ENCODE results near the gene MX1.

MX1 gene

DNA sequence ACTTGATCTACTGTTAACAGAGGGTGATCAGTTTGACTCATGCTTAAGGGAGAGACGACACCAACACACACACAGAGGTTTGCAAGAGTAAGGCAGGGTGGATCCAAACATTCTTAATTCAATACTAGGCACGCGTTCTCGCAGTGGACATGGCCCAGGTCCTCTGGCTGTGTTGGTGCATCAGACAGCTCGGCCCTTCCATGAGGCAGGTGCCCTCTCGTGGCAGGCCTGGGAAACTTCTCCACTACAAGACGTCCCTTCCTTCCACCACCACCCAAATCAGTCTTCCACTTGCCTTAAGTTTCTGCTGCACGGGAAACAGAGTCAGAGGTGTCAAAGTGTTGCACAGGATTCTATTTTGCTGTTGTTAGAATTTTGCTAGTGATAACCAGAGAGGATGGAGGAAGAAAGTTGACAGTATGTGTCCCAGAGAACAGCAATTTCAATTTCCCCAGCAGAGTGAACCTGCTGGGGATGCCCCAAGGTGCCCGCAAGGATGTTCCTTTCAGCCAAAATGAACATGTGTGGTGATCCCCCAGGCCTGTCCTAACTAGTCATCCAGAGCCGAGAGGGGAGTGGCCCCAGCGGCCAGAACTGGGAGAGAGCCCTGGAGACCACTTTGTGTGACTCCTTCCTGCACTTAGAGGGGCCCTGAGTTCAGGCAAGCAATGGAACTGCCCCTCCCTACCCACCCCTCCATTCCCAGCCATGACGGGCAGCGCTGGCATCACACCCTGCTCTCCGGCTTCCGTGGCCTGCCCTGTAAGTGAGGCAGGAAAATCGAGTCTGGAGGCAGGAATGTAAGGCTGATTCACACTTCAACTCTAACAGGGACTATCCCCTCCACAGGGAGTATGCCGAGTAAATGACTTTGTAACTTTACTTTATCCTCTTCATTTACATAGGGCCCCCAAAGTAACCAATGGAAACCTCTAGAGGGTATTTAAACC is 34.8 kb downstream of the MX1 start:
- DNase-seq (ENCODE audit: low read depth): no peak

DNA sequence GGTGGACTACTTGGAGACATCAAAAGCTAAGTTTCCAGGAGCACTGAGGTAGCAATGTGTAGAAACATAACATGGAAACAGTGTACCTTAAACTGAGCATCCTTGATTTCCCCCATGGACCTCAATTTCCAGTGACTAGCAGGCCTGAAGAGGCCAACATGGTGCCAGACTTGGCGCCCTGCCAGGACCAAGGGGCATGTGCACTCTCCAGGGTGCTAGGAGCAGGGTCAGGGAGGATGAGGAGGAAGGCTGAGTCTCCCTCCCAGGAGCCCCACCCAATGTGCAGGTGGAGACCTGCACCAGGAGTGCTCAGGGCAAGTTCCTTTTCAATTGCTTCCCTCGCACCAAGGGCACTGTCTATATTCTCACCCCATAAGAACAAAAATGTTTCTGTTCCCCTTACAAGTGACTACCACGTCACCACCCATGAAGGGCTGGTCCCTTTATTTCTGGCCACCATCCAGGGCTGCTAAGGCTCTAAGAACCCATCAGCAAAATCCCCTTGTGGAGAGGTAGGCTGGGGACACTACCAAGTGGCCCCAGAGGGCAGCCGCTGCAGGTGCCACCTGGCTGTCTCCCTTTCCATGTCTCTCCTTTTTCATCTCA is 39.2 kb downstream of the MX1 start:
- no peak for DNase-seq (ENCODE audit: low read depth)

DNA sequence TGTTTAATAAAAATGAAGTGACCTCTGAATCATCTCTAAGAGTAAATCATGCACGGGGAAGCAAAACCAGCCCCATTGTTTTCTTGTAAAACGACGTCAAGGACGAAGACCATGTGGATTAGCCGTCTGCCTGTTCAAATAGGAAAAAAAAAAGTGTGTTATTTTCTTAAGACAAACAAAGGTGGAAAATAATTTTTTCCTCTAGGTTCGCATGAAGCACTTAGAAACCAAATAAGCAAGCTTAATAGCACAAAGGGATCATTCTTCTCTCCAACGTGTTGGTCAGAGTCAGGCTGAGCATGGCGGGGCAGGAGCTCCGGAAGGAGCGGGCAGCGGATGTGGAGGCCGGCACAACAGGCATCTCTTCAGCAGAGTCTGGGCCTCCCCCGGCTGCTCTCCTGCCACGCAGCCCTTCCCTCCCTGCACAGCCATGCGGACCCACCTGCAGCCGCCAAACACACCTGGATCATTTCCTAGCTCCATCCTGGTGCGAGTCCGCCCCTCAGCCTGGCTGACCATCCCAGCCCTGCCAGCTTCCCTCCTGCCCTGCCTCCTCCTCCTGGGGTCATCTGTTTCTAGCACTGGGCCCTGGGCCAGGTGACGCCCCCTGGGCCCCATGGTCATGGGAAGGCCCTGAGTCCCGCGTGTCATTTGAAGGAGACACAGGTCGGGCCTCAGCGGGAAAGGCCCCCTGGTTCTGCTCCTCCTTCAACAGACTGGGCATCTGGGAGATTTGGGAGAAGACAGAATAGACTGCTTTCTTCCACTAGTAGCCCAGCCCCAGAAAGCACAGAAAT is 40.2 kb downstream of the MX1 start:
- DNase-seq (ENCODE audit: low read depth): no peak

DNA sequence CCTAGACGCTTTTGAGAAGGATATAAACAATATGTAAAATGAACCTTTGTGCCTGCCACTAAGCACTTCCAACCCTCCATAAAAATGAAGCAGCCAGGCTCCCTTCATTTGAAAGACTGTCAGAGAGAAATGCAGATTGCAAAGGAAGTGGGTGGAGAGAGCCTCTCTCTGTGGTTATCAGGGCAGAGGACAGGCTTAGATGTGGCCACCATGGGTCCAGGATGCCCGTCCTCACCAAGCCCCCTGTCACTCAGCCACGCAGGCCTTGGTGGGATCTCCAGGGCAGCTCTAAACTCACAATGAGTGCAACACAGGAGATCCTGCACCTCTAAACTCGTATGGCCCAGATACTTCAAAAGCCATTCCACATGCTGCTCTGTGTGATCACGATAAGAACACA is 44.0 kb downstream of the MX1 start:
- DNase-seq (ENCODE audit: low read depth): no peak

DNA sequence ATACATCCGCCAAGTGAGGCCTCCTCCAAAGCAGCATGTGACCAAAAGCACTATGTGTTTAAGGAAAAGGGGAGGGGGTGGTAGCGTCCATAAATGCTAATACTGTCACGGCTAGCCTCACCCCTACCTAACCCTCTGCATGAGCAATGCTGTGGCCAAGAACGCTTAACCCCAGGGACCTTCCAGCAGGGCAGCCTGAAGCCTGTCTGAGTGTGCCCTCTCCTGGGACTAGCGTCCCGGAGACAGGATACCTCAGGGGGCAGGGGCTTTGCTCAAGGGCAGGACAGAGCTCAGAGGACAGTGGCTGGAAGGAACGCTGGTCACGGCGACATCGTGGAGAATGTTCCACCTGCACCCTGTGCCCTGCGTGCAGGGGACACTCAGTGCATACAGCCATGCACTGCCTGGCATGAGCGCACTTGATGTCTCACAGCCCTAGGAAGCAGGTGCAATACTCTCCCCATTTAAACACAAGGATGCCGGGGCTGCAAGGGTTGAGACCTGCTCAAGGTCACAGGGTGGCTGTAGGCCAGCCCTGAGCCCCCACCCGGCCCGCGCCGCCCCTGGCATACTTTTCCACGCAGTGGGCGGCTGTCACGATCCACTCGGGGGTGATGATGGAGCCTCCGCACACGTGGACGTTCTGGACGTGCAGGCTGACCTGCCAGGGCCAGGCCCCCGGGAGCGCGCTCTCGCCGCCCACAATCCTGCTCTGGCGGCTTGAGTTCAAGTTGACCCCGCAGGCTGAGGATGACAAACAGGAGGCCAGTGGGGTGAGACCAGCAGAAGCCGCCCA is 46.9 kb downstream of the MX1 start:
- DNase-seq (ENCODE audit: low read depth): no peak

DNA sequence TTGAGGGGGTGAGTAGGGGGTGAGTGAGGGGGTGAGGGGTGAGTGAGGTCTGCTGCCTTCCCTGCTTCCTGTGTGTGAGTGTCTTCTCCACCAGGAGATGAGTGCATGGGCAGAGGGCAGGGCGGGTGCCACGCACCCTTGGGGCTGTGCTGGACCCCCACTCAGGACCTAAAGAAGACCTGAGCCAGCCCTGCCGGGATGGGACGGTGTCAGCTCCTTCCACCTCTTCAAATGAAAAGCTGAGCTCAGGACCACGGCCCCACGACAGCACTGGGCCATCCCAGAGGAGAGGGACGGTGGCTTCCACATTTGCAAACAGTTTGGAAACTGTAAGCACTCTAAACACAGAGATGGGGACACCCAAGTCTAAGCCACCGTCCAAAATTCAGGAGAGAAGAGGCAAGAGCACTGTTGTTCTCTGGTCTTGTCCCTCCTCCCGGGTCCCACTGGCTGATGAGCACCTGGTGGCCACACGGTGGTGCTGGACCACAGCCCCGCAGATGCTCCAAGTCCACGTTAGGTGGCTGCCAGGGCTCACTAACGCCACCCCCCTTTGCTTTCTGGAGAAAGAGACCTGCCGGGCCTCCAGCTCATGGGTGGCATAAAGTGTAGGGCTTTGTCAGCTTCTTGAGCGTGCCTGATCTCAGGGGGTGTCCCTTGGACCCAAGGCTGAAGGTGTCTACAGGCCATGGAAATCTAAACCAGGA is 49.8 kb downstream of the MX1 start:
- DNase-seq (ENCODE audit: low read depth): no peak

DNA sequence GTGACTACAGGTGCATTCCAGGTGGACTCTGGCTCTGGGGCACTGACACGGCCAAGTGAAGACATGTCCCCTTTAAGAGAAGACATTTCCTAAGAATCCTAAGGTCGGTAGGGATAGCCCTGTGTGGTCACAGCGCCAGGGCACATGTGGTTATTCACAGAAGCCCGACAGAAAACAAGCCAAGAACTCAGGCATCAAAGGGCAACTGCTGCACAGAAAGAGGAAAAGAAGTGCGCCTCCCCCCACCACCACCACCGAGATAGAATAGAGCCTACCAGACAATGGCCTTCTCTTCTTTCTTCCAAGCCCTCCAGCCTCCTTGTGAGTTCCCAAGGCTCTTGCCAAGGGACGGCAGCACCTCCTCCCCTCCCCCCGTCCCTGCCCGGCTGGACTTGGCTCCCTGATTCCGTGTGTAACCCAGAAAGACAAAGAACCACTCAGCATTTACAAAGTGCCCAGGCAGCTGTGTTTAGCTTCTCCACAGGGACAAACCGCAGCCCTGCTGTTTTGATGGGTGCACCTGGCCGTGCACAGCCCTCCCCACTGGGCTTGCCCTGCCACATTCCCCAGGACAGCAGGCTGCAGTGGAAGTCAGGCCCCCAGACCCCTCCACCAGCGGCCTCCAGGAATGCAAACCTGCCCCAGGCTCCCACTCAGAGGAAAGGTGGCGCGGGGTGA is 51.7 kb downstream of the MX1 start:
- no peak for DNase-seq (ENCODE audit: low read depth)

DNA sequence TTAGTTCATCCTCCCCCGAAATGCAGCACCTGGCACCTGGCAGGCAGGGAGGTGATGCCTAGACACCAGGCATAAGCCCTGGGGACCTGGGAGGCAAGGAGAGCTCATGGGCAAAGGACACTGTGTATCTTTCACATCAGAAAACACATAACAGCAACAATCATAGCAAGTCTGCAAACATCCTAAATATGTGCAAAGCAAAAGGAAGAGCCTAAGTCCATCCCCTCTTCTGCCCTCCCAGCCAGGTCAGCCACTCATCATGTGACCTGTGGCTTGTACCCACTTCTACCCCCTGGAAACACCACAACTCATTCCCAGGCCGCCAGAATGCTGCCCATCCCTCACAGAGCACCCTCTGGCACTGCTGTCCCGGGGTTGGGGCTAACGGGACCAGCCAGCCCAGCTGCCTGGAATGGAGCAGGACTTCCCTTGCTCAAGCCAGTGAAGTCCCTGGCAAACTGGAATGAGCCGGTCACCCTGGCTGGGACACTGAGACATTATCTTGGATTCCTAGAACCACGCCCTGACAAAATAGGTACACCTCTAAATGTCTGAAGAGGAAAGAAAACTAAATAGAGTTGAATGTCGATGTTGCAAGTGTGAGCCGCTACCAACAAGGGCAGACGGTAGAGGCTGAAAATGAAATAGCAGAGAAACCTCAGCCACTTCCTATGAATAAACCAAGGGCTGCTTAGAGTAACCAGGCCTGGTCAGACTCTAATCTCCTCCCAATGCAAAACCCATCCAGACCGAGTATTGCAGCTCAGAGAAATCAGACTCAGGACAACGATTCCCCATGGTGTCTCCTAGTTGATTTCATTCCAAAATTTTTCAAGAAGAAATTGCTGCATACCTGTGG is 52.5 kb downstream of the MX1 start:
- DNase-seq (ENCODE audit: low read depth): no peak

DNA sequence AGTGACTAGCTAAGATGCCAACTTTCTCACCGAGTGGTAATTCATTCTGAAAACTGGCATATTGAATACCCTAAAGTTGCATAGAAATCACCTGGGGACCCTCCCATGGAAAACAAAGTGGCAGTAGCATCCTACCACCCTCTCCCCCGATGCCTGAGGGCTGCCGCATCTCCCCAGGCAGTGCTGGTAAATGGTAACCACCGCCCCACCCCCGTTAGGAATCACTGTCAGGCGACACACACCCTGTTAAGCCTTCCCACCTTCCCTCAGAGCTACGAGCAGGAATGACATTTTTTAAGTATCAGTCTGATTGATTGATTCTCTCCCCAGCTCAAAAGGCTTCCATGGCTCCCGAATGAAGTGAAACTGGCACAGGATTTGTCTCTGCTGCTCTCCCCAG is 53.6 kb downstream of the MX1 start:
- DNase-seq (ENCODE audit: low read depth): no peak

DNA sequence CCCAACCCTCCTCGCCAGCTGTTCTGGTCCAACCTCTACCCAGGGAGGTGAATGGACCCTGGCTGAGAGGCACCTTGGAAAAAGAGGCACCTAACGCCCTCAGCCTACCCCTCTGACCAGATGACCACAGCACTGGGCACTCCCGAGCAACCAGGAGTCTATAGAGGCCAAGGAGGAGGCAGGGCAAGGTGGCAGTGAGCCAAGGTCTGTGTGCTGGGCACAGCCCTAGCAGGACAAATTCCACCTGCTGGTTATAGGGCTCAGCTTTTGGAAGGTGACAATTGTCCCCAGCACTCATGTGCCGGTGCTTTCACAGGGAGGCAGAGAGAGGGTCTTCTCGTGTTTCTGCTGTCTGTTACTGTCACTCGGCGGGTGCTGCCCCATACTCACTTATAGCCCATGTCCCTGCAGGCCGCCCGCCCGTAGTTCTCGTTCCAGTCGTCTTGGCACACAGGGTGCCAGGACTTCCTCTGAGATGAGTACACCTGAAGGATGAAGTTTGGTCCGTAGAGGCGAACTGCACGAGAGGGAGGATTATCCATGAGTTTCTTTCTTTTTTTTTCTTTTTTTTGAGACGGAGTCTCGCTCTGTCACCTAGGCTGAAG is 54.1 kb downstream of the MX1 start:
- no peak for DNase-seq (ENCODE audit: low read depth)

DNA sequence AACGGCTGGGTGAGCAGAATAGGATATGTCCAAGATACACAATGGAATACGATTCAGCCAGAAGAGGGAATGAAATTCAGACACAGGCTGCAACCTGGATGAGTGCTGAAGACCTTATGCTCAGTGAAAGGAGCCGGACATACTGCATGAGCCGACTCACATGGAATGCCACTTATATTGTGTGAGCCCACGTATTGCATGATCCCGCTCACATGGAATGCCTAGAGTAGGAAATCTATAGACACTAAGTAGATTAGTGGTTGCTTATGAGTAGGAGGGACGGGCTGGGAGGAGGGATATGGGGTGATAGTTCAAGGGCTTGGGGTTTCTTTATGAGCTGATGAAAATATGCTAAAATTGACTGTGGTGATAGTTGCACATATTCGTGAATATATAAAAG is 55.2 kb downstream of the MX1 start:
- DNase-seq (ENCODE audit: low read depth): no peak

DNA sequence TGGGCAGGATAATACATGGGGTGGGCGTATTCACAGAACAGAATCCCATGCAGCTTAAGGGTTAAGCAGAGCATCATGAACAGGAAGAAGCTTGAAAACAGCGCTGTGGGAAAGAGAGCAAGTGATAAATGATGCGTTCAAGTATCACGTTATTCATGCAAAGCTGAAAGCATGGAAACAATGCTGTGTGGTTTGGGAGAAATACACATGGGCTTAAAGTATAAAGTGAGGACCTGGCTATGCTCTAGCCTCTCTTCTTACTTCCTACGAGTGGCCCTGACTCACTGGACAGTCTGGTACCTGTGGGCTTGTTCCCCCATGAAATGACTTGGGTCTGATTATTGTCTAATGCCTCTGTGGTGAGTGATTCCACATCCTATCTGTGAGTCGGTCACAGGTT is 56.3 kb downstream of the MX1 start:
- DNase-seq (ENCODE audit: low read depth): no peak

DNA sequence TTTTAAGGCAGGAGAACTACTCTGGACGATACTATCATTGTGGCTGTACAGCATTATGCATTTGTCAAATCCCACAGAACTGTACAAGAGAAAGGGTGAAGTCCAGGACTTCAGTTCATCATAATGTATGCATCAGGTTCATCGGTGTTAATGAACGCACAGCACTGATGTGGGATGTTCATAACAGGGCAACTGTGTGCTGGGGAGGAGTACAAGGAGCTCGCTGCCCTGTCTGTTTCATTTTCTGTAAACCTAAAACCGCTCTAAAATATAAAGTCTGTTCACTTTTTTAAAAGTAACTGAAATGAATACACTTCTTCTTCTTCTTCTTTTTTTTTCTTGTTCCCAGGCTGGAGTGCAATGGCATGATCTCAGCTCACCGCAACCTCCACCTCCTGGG is 56.9 kb downstream of the MX1 start:
- DNase-seq (ENCODE audit: low read depth): no peak

DNA sequence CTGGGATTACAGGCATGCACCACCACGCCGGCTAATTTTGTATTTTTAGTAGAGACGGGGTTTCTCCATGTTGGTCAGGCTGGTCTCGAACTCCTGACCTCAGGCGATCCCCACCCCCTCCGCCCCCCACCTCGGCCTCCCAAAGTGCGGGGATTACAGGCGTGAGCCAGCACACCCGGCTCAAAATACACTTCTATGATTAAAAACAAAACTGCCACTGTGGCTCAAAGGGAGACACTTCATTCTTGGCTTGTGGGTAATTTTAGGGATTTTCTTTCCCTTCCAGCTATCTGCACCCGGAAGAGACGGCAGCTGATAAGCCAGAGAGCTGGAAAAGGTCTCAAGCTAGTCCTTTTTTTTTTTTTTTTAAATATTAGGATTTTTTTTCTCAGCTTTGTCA is 57.4 kb downstream of the MX1 start:
- no peak for DNase-seq (ENCODE audit: low read depth)

DNA sequence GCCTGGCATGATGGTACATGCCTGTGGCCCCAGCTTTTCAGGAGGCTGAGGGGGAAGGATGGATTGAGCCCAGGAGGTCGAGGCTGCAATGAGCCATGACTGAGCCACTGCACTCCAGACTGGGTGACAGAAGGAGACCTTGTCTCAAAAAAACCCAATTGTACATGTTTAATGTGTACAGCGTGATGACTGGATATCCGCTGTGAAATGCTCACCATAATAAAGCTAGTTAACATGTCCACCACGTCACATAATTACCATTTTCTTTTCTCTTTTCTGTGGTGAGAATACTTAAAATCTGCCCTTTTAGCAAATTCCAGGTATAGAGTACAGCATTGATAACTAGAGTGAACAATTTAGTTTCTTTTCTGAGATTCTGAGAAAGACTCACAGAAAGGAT is 57.9 kb downstream of the MX1 start:
- DNase-seq (ENCODE audit: low read depth): no peak

DNA sequence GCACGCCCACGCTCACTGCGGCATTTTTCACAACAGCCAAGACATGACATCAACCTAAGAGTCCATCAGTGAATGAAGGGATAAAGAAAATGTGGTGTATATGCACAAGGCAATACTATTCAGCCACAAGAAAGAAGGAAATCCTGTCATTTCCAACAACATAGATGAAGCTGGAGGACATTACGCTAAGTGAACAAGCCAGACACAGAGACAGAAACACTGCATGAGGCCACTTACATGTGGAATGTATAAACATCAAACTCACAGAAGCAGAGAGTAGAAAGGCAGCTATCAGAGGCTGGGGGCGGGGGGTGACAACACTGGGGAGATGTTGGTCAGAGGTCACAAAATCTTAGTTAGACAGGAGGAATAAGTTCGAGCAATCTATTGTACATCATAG is 61.0 kb downstream of the MX1 start:
- no peak for DNase-seq (ENCODE audit: low read depth)

DNA sequence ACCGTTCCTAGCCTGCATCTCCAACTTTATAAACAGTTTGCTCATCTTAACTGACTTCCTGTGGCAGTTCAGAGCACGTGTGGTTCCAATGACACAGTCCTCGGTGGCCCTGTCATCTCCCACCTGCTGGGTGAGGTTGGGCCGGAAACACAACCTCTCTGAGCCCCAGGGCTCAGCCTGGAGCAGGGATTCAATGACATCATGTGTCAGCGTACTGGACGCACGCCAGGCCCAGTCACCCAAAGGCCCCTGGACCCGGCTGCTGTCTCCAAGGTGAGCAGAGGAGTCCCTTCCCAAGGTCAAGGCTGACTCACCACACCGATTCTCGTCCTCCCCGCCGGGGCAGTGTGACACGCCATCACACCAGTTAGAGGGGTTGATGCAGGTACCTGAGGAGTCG is 62.0 kb downstream of the MX1 start:
- DNase-seq (ENCODE audit: low read depth): no peak

DNA sequence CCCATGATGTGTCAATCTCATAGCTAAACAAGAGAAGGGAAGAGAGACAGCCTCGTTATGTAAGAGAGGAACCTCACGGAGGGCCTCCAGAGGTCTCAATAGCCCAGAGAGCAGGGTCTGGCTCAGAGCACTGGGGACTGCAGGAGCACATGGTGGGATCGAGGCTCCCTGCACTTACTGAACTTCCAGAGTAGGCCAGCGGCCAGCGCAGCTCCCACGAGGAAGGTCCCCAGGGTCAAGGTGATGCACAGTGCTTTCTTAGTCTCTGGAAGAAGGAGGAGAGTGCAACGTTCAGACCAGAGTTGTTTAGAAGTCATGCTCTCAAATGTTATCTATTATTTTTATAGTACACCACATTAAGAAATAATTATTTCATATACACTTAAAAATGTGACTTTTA is 63.3 kb downstream of the MX1 start:
- DNase-seq (ENCODE audit: low read depth): no peak

DNA sequence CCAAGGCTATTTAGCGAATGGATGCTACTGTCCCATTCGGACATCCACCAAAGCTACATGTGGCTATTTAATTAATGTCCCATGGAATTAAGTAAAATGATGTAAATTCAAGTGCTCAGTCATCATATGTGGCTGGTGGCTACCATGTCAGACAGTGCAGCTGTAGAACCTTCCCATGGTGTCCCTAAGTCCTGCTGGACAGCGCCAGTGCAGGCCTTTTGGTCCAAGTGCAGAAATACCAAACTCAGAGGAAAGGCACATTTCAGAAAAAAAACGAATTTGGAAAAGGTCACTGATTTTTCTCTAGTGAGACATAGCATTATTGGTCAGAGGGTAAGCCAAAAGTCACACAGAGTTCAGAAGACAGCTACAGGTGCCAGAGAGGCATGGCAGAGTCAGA is 64.3 kb downstream of the MX1 start:
- DNase-seq (ENCODE audit: low read depth): no peak

DNA sequence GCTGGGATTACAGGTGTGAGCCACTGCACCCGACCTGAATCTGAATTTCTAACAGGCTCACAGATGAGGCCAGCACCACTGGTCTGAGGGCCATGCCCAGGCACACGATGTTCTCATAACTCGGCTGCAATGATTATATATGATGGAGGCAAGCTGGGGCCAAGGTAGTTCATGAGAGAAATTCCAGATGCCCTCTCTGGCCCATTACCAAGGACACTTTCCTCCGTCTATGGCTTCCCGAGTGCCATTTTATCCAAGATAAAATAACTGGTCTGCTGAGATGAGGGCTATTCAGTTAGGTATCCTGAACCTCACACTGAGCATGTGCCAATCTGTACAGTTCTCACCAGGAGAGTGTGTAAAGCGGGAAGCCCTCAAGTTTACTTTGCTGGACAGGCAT is 65.4 kb downstream of the MX1 start:
- DNase-seq (ENCODE audit: low read depth): no peak
